ENCODE data around the gene CTDNEP1.

GRCh38 chr17:7262192-7262934 is 10.8 kb upstream of the CTDNEP1 start, which contains the start of gene CLDN7:
- TF ChIP-seq POLR2A (IDR thresholded peaks at IDR 0.05; ENCODE audit: low read depth, low read length) (no peak), EZH2 (IDR thresholded peaks at IDR 0.05; ENCODE audit: borderline replicate concordance, low read depth, low read length, severe bottlenecking) (no peak), MAX (IDR thresholded peaks at IDR 0.05; ENCODE audit: insufficient read depth, insufficient read length) (no peak), MYC (IDR thresholded peaks at IDR 0.05; ENCODE audit: low read depth, low read length) (no peak)
- TF ChIP-seq, protein P1, sequence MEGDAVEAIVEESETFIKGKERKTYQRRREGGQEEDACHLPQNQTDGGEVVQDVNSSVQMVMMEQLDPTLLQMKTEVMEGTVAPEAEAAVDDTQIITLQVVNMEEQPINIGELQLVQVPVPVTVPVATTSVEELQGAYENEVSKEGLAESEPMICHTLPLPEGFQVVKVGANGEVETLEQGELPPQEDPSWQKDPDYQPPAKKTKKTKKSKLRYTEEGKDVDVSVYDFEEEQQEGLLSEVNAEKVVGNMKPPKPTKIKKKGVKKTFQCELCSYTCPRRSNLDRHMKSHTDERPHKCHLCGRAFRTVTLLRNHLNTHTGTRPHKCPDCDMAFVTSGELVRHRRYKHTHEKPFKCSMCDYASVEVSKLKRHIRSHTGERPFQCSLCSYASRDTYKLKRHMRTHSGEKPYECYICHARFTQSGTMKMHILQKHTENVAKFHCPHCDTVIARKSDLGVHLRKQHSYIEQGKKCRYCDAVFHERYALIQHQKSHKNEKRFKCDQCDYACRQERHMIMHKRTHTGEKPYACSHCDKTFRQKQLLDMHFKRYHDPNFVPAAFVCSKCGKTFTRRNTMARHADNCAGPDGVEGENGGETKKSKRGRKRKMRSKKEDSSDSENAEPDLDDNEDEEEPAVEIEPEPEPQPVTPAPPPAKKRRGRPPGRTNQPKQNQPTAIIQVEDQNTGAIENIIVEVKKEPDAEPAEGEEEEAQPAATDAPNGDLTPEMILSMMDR (IDR thresholded peaks at IDR 0.05; ENCODE audit: extremely low read depth in 1 of 2, insufficient read depth in 1 of 2, low read depth in 1 of 2, low read length in 2 of 2) = no peak

Data from endothelial cell of umbilical vein (primary cell).